Measurements from ENCODE around the gene LGALS4.
"Not testable (repeated sequence)": the region's sequence is repeated elsewhere in the genome, so short reads cannot be mapped to it uniquely, and the experiment has no call there.

The LGALS4 gene

GRCh38 chr19:38795549-38795948, 17.2 kb downstream of the LGALS4 start:
- DNase-seq (ENCODE audit: low read depth) = no peak

DNA sequence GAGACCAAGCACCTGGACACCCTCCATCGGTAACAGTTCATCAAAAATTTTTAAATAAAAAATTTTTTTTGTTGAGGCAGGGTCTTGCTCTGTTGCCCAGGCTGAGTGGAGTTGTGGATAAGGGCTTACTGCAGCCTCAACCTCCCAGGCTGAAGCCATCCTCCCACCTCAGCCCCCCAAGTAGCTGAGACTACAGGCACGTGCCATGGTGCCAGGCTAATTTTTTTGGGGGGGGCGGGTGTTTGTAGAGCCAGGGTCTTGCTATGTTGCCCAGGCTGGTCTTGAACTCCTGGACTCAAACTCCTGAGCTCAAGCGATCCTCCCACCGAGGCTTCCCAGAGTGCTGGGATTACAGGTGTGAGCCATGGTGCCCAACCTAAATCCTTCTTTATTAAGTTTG, 19.1 kb downstream of the LGALS4 start:
- no peak for DNase-seq (ENCODE audit: low read depth)

DNA sequence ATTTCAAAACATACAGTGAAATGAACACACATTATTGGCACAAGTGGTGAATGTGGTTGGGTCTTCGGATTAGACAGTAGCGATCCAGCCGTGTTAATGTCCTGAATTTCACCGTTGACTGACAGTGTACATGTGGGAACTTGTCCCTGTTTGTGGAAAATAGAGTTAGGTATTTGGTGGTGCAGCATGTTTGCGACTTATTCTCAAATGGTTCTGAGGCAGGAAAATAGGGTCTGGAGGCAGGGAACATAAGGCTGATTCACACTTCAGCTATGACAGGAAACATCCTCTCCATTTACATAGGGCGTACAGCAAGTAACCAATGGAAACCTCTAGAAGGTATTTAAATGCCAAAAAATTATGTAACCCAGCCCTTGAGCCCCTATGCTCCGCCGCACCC, 19.6 kb downstream of the LGALS4 start:
- no peak for DNase-seq (ENCODE audit: low read depth)

DNA sequence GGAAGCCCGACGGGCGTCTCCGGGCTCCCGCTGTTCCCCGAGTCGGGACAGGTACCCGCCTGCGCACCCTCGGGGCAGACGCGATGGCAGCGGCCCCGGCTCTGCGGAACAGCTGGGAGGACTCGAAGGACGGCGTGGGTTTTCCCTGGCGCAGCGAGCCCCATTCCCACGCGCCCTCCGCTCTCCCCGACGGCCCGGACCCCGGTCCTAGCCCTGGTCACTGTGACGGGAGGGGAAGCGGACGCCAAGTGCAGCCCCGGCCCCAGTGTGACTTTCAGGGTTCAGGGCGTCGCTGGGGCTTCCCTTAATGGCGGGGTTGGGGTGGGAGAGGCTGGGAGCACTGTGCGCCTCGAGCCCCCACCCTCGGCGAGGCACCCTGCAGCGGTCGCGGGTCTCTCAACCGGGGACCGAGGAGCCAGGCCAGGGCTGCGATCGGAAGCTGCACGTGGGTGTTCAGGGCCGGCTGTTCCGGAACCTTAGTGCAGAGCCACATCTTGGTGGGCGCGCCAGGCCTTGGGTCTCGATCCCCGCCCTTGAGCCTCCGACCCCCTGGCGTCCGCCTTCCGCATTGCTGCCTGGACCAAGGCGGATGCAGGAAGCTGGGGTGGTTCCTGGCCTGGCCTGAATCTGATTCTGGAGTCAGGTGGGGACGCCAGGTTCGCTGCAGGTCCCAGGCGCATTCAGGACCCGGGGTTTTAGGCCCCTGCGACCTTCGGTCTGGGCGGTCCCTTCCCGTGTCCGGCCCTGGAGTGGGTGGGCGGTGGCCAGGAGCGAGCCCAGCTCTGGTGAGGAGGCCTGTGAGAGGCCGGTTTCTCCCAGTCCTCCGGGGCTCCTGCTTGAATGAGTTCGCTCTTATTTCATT, 20.3 kb downstream of the LGALS4 start:
- peak; percentile 19 for DNase-seq (ENCODE audit: low read depth)

DNA sequence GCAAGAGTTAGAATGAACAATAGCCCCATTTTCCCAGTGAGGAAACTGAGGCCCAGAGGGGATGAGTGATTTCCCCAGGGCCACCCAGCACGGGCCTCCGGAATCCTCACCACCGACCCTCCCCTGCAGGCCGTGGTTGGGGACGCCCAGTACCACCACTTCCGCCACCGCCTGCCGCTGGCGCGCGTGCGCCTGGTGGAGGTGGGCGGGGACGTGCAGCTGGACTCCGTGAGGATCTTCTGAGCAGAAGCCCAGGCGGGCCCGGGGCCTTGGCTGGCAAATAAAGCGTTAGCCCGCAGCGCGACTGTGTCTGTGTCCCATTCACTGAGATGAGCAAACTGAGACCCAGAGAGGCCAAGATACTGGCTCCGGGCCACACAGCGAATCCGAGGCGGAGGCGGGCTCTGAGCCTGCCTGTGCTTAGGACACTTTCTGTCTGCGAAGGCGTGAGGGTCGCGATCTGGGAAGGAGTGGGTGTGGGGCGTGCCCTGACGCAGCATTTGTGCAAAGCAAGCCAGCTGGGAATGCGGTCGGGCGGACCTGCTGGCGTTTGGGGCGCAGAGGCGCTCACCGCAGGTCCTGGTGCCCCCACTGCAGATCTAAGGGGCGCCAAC, 21.2 kb downstream of the LGALS4 start:
- DNase-seq (ENCODE audit: low read depth) = not testable (repeated sequence)

DNA sequence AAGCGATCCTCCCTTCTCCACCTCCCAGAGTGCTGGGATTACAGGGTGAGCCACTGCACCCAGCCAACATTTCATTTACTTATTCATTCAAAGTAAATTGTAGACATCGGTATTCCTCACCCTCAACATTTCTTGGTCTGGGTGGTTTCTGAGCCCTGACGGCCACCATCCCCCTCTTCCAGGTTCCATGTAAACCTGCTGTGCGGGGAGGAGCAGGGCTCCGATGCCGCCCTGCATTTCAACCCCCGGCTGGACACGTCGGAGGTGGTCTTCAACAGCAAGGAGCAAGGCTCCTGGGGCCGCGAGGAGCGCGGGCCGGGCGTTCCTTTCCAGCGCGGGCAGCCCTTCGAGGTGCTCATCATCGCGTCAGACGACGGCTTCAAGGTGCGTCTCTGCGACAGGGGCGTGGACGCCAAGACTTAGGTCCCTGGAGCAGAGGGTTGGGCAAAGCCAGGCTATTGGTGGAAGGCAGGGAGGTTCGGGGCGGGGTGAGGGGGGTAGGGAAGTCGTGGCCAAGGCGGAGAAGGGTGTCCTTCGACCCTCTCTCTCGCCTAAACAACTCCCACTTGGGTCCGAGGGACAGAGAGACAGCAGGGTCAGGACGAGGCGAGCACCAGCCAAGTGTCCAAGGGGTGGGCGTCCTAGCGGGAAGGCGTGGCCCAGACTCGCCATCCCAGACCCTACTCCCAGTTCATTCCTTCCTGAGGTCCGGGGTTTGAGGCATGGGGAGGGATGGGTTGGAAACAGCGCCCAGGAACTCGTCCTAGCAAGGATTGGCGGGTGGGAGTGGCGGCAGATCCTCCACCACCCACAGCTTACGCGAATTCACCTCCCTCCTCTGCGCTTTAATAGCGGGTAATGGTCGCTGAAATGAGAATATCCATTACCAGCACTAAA, 22.0 kb downstream of the LGALS4 start:
- not testable (repeated sequence) for DNase-seq (ENCODE audit: low read depth)

- DNase-seq (ENCODE audit: low read depth) = no peak
Measured at GRCh38 chr19:38788478-38789243, 24.1 kb downstream of the LGALS4 start, which contains the start of gene LGALS7B. Gene LGALS7B (plus strand): TSS chr19:38789200. CDS start chr19:38789227, 27 bp downstream.

- no peak for DNase-seq (ENCODE audit: low read depth)
Measured at GRCh38 chr19:38786572-38787265, 26.0 kb downstream of the LGALS4 start.

GRCh38 chr19:38786061-38786460, 26.7 kb downstream of the LGALS4 start:
- not testable (repeated sequence) for DNase-seq (ENCODE audit: low read depth)

DNA sequence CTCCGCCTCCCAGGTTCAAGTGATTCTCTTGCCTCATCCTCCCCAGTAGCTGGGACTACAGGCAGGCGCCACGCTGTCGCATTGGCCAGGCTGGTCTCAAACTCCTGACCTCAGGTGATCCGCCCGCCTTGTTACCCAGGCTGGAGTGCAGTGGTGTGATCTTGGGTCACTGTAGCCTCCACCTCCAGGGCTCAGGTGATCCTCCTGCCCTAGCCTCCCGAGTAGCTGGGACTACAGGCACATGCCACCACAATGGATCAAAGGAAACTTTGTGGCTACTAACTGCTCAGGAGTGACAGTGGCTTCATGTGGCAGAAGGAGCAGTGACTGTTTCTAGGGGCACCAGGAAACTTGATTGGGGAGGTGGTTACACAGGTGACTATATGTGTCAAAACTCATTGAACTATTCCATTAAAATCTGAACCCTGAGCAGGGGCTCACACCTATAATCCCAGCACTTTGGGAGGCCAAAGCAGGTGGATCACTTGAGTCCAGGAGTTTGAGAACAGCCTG, 27.5 kb downstream of the LGALS4 start:
- DNase-seq (ENCODE audit: low read depth) = no peak

DNA sequence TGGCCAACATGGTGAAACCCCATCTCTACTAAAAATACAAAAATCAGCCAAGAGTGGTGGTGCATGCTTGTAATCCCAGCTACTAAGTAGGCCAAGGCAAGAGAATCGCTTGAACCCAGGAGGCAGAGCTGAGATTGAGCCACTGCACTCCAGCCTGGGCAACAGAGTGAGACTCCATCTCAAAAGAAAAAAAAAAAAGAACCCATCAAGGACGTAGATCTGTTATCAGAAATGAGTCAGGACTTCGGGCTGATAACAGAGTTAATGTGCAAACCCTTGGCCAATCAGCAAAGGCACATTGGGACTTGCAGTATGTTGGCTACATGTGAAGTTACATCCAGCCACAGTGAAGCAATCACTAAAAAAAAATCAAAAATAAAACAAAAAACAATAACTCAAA, 28.5 kb downstream of the LGALS4 start:
- DNase-seq (ENCODE audit: low read depth) = no peak

GRCh38 chr19:38782212-38782611, 30.5 kb downstream of the LGALS4 start:
- not testable (repeated sequence) for DNase-seq (ENCODE audit: low read depth)

DNA sequence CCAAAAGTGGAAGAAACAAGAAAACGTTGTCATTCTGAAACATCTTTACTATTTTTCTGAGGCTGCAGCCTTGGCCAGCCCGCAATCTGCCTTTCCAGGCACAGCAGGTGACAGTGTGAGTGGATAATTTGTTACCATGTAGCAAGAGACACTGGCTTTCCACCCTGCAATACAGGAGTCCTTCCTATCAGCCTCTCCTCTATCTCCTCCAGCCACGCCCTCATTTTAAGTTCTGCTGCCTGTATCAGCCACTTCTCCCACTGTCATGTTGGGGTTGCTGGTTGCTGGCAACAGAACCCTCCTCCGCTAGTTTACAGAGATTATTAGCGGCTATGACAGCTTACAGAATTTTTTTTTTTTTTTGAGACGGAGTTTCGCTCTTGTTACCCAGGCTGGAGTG, 31.7 kb downstream of the LGALS4 start:
- no peak for DNase-seq (ENCODE audit: low read depth)

- no peak for DNase-seq (ENCODE audit: low read depth)
Measured at GRCh38 chr19:38780443-38780842, 32.3 kb downstream of the LGALS4 start.

DNA sequence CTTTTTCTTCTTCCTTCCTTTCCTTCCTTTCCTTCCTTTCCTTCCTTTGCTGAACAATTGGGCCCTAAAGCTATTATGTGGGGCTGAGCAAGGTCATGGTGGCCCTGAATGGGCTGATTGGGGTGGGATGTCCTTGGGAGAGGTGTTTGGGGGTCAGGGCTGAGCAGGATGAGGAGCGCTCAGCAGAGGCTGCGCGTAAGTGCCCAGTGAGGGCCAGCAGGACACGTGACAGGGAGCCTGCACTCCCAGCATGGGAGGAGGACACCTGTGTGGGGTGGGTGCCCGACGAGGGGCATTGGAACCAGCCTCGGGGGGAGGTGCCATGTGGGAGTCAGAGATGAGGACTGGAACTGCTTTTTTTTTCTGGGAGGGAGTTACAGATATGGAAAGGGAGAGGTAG, 34.0 kb downstream of the LGALS4 start:
- no peak for DNase-seq (ENCODE audit: low read depth)

GRCh38 chr19:38774181-38774950, 38.4 kb downstream of the LGALS4 start:
- DNase-seq (ENCODE audit: low read depth) = no peak

DNA sequence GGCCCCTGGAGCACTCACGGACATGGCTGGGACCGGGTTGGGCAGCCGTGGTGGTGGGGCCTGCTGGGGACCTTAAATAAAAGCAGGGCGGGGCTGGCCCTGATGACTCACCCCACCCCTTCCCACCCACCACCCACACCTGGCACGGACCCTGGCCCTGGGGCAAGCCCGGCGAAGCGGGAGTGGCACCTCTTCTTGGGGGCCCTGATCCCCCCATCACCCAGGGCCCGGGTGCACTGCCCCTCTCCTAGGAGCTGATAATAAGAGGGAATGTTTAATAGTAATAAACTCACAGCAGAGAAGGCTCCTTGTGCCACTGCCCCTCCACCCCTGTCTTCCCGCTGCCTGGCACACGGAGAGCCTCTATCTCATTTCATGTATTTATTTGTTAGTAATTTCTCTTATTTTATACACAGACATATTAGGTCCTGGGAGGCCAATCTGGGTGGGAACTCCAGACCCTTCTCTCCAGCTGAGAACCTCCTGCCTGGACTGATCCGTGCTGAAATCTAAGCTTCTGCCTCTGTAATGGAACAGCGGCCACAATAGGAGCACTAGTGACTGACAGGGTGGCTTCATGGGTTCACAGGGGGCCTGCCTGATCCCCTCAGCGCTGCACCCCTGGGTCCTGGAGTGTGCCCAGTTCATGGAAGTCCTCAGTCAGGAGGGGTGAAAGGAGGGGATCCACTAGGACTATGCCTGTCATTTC, 39.1 kb downstream of the LGALS4 start, which contains the start of gene LGALS7:
LGALS7 (minus strand) TSS at position 49 of the 709 bp plus-strand sequence; CDS start at position 24, 25 bp downstream.
- DNase-seq (ENCODE audit: low read depth) = no peak

- DNase-seq (ENCODE audit: low read depth) = not testable (repeated sequence)
Measured at GRCh38 chr19:38771569-38771968, 41.2 kb downstream of the LGALS4 start.

DNA sequence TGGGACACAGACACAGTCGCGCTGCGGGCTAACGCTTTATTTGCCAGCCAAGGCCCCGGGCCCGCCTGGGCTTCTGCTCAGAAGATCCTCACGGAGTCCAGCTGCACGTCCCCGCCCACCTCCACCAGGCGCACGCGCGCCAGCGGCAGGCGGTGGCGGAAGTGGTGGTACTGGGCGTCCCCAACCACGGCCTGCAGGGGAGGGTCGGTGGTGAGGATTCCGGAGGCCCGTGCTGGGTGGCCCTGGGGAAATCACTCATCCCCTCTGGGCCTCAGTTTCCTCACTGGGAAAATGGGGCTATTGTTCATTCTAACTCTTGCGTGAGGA, 41.8 kb downstream of the LGALS4 start:
- DNase-seq (ENCODE audit: low read depth) = not testable (repeated sequence)

Data from activated T-helper 9 cell treated with anti-CD3 and anti-CD28 coated beads, Interleukin-2, amount 50 U/mL, for 16 hours (primary cell).